ENCODE results near the gene RMRP. TPM values are rescaled to one million over a fixed set of nuclear protein-coding genes. Genes with fewer than 3 reads are reported as not detected.
"Not testable (repeated sequence)": the region's sequence is repeated elsewhere in the genome, so short reads cannot be mapped to it uniquely, and the experiment has no call there.

Gene RMRP
- total and polyA plus RNA-seq, 10 of the 15 experiments (the other 5 are each of a cell fraction or from before 2014, with no cell fraction given): 12.0 to 42,450 (median 6,418) TPM; not detected in 4

DNA sequence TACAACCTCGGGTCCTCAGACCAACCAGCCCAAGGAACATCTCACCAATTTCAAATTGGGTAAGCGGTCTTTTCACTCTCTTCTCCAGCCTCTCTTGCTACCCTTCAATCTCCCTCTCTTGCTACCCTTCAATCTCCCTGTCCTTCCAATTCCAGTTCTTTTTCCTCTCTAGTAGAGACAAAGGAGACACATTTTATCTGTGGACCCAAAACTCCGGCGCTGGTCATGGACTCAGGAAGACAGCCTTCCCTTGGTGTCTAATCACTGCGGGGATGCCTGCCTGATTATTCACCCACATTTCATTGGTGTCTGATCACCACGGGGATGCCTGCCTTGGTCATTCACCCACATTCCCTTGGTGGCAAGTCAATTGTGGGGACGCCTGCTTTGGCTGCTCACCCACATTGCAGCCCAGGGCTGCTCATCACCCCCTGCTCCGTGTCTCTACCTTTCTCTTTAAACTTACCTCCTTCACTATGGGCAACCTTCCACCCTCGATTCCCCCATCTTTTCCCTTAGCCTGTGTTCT lies 20.3 kb downstream of the RMRP start:
- POLR2A ChIA-PET; H3K79me2 ChIP-seq (ENCODE audit: control insufficient read depth, insufficient read depth, low read length); SMC1A ChIA-PET (ENCODE audit: uncharacterized antibody, unreplicated experiment); H3K4me2 ChIP-seq (ENCODE audit: control insufficient read depth, insufficient read depth); H4K20me1 ChIP-seq (ENCODE audit: control insufficient read depth, insufficient read depth); H3K27me3 ChIP-seq (replicated peaks in 1 of 2; ENCODE audit: control insufficient read depth in 2 of 2, insufficient read depth in 2 of 2, low read length in 1 of 2); ATAC-seq; H3K4me3 ChIP-seq; H3K36me3 ChIP-seq (ENCODE audit: control insufficient read depth in 2 of 2, insufficient read depth in 2 of 2, low read length in 1 of 2); in situ Hi-C loops (cut with MboI); intact Hi-C loops (cut with micrococcal nuclease; ENCODE audit: unreplicated experiment); H3K9ac ChIP-seq (ENCODE audit: control insufficient read depth, insufficient read depth, low read length); FAIRE-seq; DNase-seq (ENCODE audit: low read depth, low spot score); BruUV-seq (replicated peaks); H3K27ac ChIP-seq (ENCODE audit: control insufficient read depth, insufficient read depth); H3K9me3 ChIP-seq (replicated peaks; ENCODE audit: control insufficient read depth, insufficient read depth, low read length); RAD21 ChIA-PET (ENCODE audit: unreplicated experiment); H2AFZ ChIP-seq (ENCODE audit: control insufficient read depth, low read depth, low read length): not testable (repeated sequence)
- WGBS (ENCODE audit: insufficient coverage, insufficient replicate concordance, low lambda C conversion rate, missing lambda C conversion rate): 87% methylated on average over 9 of the region's 9 CpGs
- H3K4me1 ChIP-seq (ENCODE audit: control insufficient read depth, insufficient read depth, low read length): peaks cover 25% of the 10 kb centered on the region
- CTCF ChIA-PET: interaction anchor here (1.1 kb wide), 1 partner anchor 24 kb away, joined by 3 read pairs; no protein-coding TSS in a partner anchor

DNA sequence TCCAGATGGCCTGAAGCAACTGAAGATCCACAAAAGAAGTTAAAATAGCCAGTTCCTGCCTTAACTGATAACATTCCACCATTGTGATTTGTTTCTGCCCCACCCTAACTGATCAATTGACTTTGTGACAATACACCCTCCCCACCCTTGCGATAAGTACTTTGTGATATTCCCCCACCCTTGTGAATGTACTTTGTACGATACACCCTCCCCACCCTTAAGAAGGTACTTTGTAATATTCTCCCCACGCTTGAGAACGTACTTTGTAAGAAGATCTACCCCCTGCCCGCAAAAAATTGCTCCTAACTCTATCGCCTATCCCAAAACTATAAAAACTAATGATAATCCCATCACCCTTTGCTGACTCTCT lies 21.0 kb downstream of the RMRP start:
- H2AFZ ChIP-seq (ENCODE audit: control insufficient read depth, low read depth, low read length); H3K27me3 ChIP-seq (replicated peaks in 1 of 2; ENCODE audit: control insufficient read depth in 2 of 2, insufficient read depth in 2 of 2, low read length in 1 of 2); H3K4me3 ChIP-seq; DNase-seq (ENCODE audit: low read depth, low spot score); H3K9me3 ChIP-seq (replicated peaks; ENCODE audit: control insufficient read depth, insufficient read depth, low read length); H3K79me2 ChIP-seq (ENCODE audit: control insufficient read depth, insufficient read depth, low read length); H3K9ac ChIP-seq (ENCODE audit: control insufficient read depth, insufficient read depth, low read length); intact Hi-C loops (cut with micrococcal nuclease; ENCODE audit: unreplicated experiment); in situ Hi-C loops (cut with MboI); H3K36me3 ChIP-seq (ENCODE audit: control insufficient read depth in 2 of 2, insufficient read depth in 2 of 2, low read length in 1 of 2); ATAC-seq; H4K20me1 ChIP-seq (ENCODE audit: control insufficient read depth, insufficient read depth); BruUV-seq (replicated peaks); H3K4me2 ChIP-seq (ENCODE audit: control insufficient read depth, insufficient read depth); H3K27ac ChIP-seq (ENCODE audit: control insufficient read depth, insufficient read depth); FAIRE-seq: not testable (repeated sequence)
- SMC1A ChIA-PET (ENCODE audit: uncharacterized antibody, unreplicated experiment): interaction anchor here (2.9 to 4.5 kb wide), 2 partner anchors 11 to 17 kb away, joined by 23 to 32 read pairs; partner anchors contain the start of gene SIT1
- peaks cover 25% of the 10 kb centered on the region for H3K4me1 ChIP-seq (ENCODE audit: control insufficient read depth, insufficient read depth, low read length)
- RAD21 ChIA-PET (ENCODE audit: unreplicated experiment): interaction anchor here (0.7 to 3.1 kb wide), 3 partner anchors 9 to 25 kb away, joined by 3 to 16 read pairs (median 4); no protein-coding TSS in a partner anchor
- POLR2A ChIA-PET: interaction anchor here (2.4 kb wide), 1 partner anchor 9 kb away, joined by 12 read pairs; no protein-coding TSS in a partner anchor
- 95% methylated on average over 6 of the region's 6 CpGs for WGBS (ENCODE audit: insufficient coverage, insufficient replicate concordance, low lambda C conversion rate, missing lambda C conversion rate)
- CTCF ChIA-PET: interaction anchor here (1.3 to 3.3 kb wide), 4 partner anchors 9 to 29 kb away, joined by 3 to 31 read pairs (median 4); partner anchors contain the start of gene ARHGEF39
